OCI-LY7 (cell line): ENCODE results near the gene COL17A1.

Experiments
- CTCF ChIP-seq: fragments of 200-600 bp; sonication (generic); conservative IDR thresholded peaks from 2 replicates; pipeline ENCODE4 v1.5.1; 2014; ENCODE audit warnings: mild to moderate bottlenecking, antibody characterized with exemption, low read length, moderate library complexity, mixed read lengths
- EZH2phosphoT487 ChIP-seq: fragments of 200-600 bp; sonication (generic); IDR thresholded peaks from 2 replicates; pipeline ENCODE4 v1.6.1; 2018; ENCODE audit warnings: low read depth, borderline replicate concordance, mild to moderate bottlenecking, mixed run types, antibody characterized with exemption, low read length, moderate library complexity, mixed read lengths

DNA sequence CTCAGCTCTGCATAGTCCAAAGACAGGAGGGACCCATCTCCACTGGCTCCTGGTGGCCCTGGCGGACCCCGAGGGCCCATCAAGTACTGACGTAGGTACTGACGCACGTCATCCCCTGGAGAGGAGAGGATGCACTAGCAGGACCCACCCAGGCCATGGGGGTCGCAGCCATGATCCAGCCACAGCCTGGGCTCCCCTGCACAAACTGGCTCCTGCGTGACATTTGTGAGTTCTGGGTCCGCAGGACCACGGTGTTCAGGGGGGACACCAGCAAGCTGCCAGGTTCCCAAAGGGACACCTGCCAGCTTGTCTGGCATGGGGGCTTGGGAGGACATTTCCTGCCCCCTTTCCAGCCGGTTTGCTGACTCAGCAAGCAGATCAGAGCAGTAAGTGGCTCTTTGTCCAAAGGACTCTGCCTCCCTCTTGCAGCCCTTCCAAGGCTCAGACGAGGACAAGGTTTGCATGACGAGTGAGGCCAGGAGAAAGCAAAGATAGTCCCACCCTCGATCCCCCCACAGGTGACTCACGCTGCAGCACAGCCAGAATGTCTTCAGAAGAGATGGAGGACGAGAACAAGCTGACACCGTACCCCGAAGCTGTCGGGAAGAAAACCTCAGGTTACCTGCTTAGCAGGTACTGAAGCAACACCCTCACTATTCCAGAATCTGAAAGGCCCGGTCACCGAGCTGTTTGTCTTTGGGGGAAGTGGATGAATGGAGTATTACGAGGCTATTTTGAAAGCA, 49.0 kb downstream of the COL17A1 start:
- TF ChIP-seq CTCF (no peak), EZH2phosphoT487 (no peak)
